ENCODE data around the gene FGF1.

Gene FGF1

GRCh38 chr5:142571371-142571770 lies 114.5 kb downstream of the FGF1 start:
- Histone ChIP-seq H3K36me3 (ENCODE audit: control insufficient read depth in 5 of 5, insufficient read depth in 5 of 5, low read length in 5 of 5) (no peaks in the 10 kb centered on the region), H3K4me3 (ENCODE audit: low read depth in 1 of 5, low read length in 5 of 5) (no peak overlapping the region), H3K4me1 (ENCODE audit: control insufficient read depth in 5 of 5, insufficient read depth in 5 of 5, low read length in 5 of 5) (peaks cover 2 to 14% (median 10%) of the 10 kb centered on the region in 5 donors), H3K9me3 (ENCODE audit: control insufficient read depth in 5 of 5, low read length in 5 of 5) (no peaks in the 10 kb centered on the region), H3K9ac (ENCODE audit: low read length in 5 of 5) (no peak overlapping the region), H3K27me3 (ENCODE audit: control insufficient read depth in 5 of 5, insufficient read depth in 4 of 5, low read length in 5 of 5) (no peaks in the 10 kb centered on the region), H3K27ac (ENCODE audit: low read depth, low read length) (no peak overlapping the region)

DNA sequence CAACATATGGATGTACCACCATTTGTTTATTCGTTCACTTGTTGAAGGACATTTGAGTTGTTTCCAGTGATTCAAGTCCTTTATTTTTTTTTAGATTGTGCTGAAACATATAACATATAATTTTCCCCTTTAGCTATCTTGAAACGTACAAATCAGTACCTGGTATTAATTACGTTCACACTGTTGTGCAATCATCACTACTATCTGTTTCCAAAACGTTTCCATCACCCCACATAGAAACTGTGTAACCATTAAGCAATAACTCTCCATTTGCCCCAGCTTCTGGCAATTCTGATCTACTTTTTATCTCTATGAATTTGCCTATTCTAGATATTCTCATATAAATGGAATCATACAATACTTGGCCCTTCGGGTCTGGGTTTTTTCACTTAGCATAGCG lies 116.0 kb downstream of the FGF1 start:
- peaks cover 2 to 14% (median 10%) of the 10 kb centered on the region in 5 donors for H3K4me1 ChIP-seq (ENCODE audit: control insufficient read depth in 5 of 5, insufficient read depth in 5 of 5, low read length in 5 of 5)
- H3K4me3 ChIP-seq (ENCODE audit: low read depth in 1 of 5, low read length in 5 of 5), result no peak overlapping the region
- no peak overlapping the region for H3K27ac ChIP-seq (ENCODE audit: low read depth, low read length)
- no peaks in the 10 kb centered on the region for H3K27me3 ChIP-seq (ENCODE audit: control insufficient read depth in 5 of 5, insufficient read depth in 4 of 5, low read length in 5 of 5)
- H3K36me3 ChIP-seq (ENCODE audit: control insufficient read depth in 5 of 5, insufficient read depth in 5 of 5, low read length in 5 of 5), result no peaks in the 10 kb centered on the region
- no peak overlapping the region for H3K9ac ChIP-seq (ENCODE audit: low read length in 5 of 5)
- H3K9me3 ChIP-seq (ENCODE audit: control insufficient read depth in 5 of 5, low read length in 5 of 5), result no peaks in the 10 kb centered on the region

GRCh38 chr5:142568996-142569335 lies 116.9 kb downstream of the FGF1 start:
- Histone ChIP-seq H3K27ac (ENCODE audit: low read depth, low read length) (no peak overlapping the region), H3K9me3 (ENCODE audit: control insufficient read depth in 5 of 5, low read length in 5 of 5) (no peaks in the 10 kb centered on the region), H3K27me3 (ENCODE audit: control insufficient read depth in 5 of 5, insufficient read depth in 4 of 5, low read length in 5 of 5) (no peaks in the 10 kb centered on the region), H3K4me3 (ENCODE audit: low read depth in 1 of 5, low read length in 5 of 5) (no peak overlapping the region), H3K36me3 (ENCODE audit: control insufficient read depth in 5 of 5, insufficient read depth in 5 of 5, low read length in 5 of 5) (no peaks in the 10 kb centered on the region), H3K4me1 (ENCODE audit: control insufficient read depth in 5 of 5, insufficient read depth in 5 of 5, low read length in 5 of 5) (peaks cover 2 to 14% (median 10%) of the 10 kb centered on the region in 5 donors), H3K9ac (ENCODE audit: low read length in 5 of 5) (no peak overlapping the region)

DNA sequence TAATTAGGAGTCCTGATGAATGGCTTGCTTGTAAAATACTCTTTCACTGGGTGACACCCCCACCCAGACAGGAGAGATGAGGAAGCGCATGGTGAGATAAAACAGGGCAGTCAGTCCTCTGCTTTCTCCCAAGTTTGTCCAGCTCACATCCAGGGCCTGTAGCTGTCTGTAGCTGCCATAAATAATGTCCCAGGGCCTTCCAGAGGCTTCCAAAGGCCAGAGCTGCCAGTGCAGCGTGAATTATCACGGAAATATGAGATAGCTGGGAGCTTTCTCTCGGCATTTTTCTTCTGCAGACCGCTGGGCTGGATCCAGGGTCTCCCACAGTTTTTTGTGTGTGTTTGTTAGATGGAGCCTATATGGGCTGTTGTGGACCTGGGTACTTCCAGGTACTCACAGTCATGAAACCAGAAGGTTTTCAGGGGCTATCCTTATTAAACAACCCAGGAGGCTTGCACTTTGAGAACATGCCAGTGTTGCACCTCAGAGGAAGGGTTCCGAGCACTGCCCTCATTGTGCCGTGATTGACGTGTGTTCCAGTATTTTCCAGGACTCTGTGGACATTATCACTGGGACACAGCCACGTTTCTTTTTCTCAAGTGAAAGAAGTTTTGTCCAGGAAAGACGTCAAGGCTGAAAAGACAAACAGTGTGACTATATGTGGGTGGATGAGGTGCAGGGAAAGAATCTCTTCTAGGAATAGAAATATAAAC lies 117.5 kb downstream of the FGF1 start:
- Histone ChIP-seq H3K36me3 (ENCODE audit: control insufficient read depth in 5 of 5, insufficient read depth in 5 of 5, low read length in 5 of 5) (no peaks in the 10 kb centered on the region), H3K4me1 (ENCODE audit: control insufficient read depth in 5 of 5, insufficient read depth in 5 of 5, low read length in 5 of 5) (peaks cover 2 to 14% (median 10%) of the 10 kb centered on the region in 5 donors), H3K27me3 (ENCODE audit: control insufficient read depth in 5 of 5, insufficient read depth in 4 of 5, low read length in 5 of 5) (no peaks in the 10 kb centered on the region), H3K9me3 (ENCODE audit: control insufficient read depth in 5 of 5, low read length in 5 of 5) (no peaks in the 10 kb centered on the region), H3K4me3 (ENCODE audit: low read depth in 1 of 5, low read length in 5 of 5) (no peak overlapping the region), H3K27ac (ENCODE audit: low read depth, low read length) (no peak overlapping the region), H3K9ac (ENCODE audit: low read length in 5 of 5) (peak overlapping the region in 1 of 5 donors; percentile 16)

GRCh38 chr5:142561486-142562097 lies 124.3 kb downstream of the FGF1 start:
- H3K9ac ChIP-seq (ENCODE audit: low read length in 5 of 5), result no peak overlapping the region
- no peak overlapping the region for H3K27ac ChIP-seq (ENCODE audit: low read depth, low read length)
- no peaks in the 10 kb centered on the region for H3K27me3 ChIP-seq (ENCODE audit: control insufficient read depth in 5 of 5, insufficient read depth in 4 of 5, low read length in 5 of 5)
- no peaks in the 10 kb centered on the region for H3K36me3 ChIP-seq (ENCODE audit: control insufficient read depth in 5 of 5, insufficient read depth in 5 of 5, low read length in 5 of 5)
- H3K4me3 ChIP-seq (ENCODE audit: low read depth in 1 of 5, low read length in 5 of 5), result no peak overlapping the region
- no peaks in the 10 kb centered on the region for H3K9me3 ChIP-seq (ENCODE audit: control insufficient read depth in 5 of 5, low read length in 5 of 5)
- H3K4me1 ChIP-seq (ENCODE audit: control insufficient read depth in 5 of 5, insufficient read depth in 5 of 5, low read length in 5 of 5), result no peaks in the 10 kb centered on the region

DNA sequence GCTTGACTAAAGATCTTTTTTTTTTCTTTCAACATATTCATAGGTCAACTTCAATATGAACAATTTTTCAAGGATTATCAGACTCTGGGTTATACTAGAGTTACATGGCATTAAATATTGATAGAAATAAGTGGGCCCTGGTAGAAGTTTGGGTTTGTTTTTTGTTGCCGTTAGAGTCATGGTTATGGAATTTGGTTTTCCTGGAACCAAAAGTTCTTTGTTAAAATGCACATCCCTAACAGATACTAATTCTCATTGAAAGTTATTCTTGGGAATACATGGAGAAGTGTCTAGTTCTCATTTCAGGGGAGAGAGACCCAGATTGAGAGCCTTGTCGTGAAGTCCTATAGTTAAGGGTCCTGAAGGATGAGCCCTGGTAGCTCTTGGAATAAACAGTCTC lies 124.9 kb downstream of the FGF1 start:
- no peaks in the 10 kb centered on the region for H3K4me1 ChIP-seq (ENCODE audit: control insufficient read depth in 5 of 5, insufficient read depth in 5 of 5, low read length in 5 of 5)
- H3K9ac ChIP-seq (ENCODE audit: low read length in 5 of 5), result no peak overlapping the region
- H3K27me3 ChIP-seq (ENCODE audit: control insufficient read depth in 5 of 5, insufficient read depth in 4 of 5, low read length in 5 of 5), result no peaks in the 10 kb centered on the region
- no peaks in the 10 kb centered on the region for H3K9me3 ChIP-seq (ENCODE audit: control insufficient read depth in 5 of 5, low read length in 5 of 5)
- no peak overlapping the region for H3K27ac ChIP-seq (ENCODE audit: low read depth, low read length)
- H3K36me3 ChIP-seq (ENCODE audit: control insufficient read depth in 5 of 5, insufficient read depth in 5 of 5, low read length in 5 of 5), result no peaks in the 10 kb centered on the region
- no peak overlapping the region for H3K4me3 ChIP-seq (ENCODE audit: low read depth in 1 of 5, low read length in 5 of 5)

GRCh38 chr5:142552107-142552506 lies 133.8 kb downstream of the FGF1 start:
- Histone ChIP-seq H3K9ac (ENCODE audit: low read length in 5 of 5) (no peak overlapping the region), H3K4me1 (ENCODE audit: control insufficient read depth in 5 of 5, insufficient read depth in 5 of 5, low read length in 5 of 5) (peaks cover 0 to 24% (median 18%) of the 10 kb centered on the region in 5 donors), H3K36me3 (ENCODE audit: control insufficient read depth in 5 of 5, insufficient read depth in 5 of 5, low read length in 5 of 5) (no peaks in the 10 kb centered on the region), H3K27me3 (ENCODE audit: control insufficient read depth in 5 of 5, insufficient read depth in 4 of 5, low read length in 5 of 5) (no peaks in the 10 kb centered on the region), H3K4me3 (ENCODE audit: low read depth in 1 of 5, low read length in 5 of 5) (peak overlapping the region in 3 of 5 donors; percentile 39 to 55 (median 52)), H3K9me3 (ENCODE audit: control insufficient read depth in 5 of 5, low read length in 5 of 5) (no peaks in the 10 kb centered on the region), H3K27ac (ENCODE audit: low read depth, low read length) (no peak overlapping the region)

DNA sequence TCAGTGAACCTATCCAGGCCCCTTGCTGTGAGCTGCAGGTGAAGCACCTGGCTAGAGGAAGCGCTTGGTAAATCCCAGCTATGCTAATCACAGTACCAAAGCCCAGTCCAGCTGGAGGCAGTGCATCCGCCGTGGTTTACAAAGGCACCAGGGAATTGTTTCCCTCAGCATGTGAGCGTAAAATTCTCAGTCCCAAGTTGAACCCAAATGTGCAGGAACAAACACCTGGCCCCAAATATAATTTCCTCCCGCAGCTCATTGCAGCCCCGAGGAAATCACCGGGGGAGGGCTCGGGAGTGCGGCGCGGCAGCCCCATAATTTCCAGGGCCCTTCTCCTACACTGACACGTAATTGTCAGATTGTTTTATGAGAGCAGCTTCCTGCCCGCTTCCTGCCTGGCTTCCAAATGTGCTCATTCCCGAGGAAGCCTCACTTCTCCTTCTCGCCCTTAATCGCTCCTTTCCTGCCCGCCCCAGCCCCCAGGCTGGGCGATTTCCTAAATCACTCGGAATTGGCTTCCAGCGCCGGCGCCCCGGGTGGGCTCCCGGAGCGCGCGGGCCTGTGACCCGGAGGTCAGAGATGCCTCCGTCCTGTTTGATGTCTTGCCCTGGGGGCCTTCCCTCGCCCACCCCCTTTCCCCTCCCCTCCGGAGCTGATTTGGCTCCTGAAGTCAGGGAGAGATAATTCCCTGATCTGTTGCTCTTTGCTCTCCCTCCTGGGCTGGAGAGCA lies 134.4 kb downstream of the FGF1 start:
- Histone ChIP-seq H3K36me3 (ENCODE audit: control insufficient read depth in 5 of 5, insufficient read depth in 5 of 5, low read length in 5 of 5) (no peaks in the 10 kb centered on the region), H3K9me3 (ENCODE audit: control insufficient read depth in 5 of 5, low read length in 5 of 5) (no peaks in the 10 kb centered on the region), H3K27me3 (ENCODE audit: control insufficient read depth in 5 of 5, insufficient read depth in 4 of 5, low read length in 5 of 5) (no peaks in the 10 kb centered on the region), H3K4me1 (ENCODE audit: control insufficient read depth in 5 of 5, insufficient read depth in 5 of 5, low read length in 5 of 5) (peaks cover 0 to 24% (median 18%) of the 10 kb centered on the region in 5 donors), H3K4me3 (ENCODE audit: low read depth in 1 of 5, low read length in 5 of 5) (peak overlapping the region; percentile 39 to 55 (median 49)), H3K9ac (ENCODE audit: low read length in 5 of 5) (peak overlapping the region in 2 of 5 donors; percentile 7 to 70), H3K27ac (ENCODE audit: low read depth, low read length) (no peak overlapping the region)

DNA sequence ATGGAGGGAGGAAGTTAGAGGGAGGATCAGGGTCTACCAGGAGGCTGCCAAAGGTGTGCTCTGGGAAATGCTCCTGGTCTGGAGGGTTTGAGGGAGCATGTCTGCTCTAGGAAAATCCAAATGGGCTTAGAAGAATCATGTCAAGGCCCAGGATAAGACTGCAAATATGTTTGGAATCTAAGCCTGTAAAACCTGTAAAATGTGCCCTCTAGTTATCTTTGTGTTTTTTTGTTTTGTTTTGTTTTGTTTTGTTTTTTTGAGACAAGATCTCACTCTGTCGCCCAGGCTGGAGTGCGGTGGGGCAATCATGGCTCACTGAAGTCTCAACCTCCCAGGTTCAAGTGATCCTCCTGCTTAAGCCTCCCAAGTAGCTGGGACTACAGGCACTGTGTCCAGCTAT lies 135.4 kb downstream of the FGF1 start:
- H3K4me1 ChIP-seq (ENCODE audit: control insufficient read depth in 5 of 5, insufficient read depth in 5 of 5, low read length in 5 of 5), result peaks cover 0 to 25% (median 21%) of the 10 kb centered on the region in 5 donors
- H3K4me3 ChIP-seq (ENCODE audit: low read depth in 1 of 5, low read length in 5 of 5), result no peak overlapping the region
- no peaks in the 10 kb centered on the region for H3K36me3 ChIP-seq (ENCODE audit: control insufficient read depth in 5 of 5, insufficient read depth in 5 of 5, low read length in 5 of 5)
- no peaks in the 10 kb centered on the region for H3K27me3 ChIP-seq (ENCODE audit: control insufficient read depth in 5 of 5, insufficient read depth in 4 of 5, low read length in 5 of 5)
- H3K9me3 ChIP-seq (ENCODE audit: control insufficient read depth in 5 of 5, low read length in 5 of 5), result no peaks in the 10 kb centered on the region
- no peak overlapping the region for H3K27ac ChIP-seq (ENCODE audit: low read depth, low read length)
- no peak overlapping the region for H3K9ac ChIP-seq (ENCODE audit: low read length in 5 of 5)

DNA sequence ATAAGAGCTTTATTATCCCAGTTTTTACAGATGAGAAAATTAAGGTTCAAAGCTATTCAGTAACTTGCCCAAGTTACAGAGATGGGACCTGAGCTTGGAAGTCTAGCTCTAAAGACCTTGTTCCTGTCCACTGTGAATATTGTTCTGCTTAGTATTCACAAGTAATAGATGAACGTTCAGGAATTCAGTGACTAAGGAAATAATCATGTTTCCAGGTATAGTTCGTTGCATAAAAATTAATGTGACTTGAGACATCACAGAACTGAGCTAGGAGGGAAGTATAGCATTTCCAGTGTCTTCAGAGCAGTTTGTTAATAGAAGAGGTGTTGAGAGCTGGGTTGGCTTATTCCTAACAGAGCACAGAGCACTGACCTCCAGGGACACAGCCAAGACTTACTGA lies 136.1 kb downstream of the FGF1 start:
- Histone ChIP-seq H3K9me3 (ENCODE audit: control insufficient read depth in 5 of 5, low read length in 5 of 5) (no peaks in the 10 kb centered on the region), H3K27ac (ENCODE audit: low read depth, low read length) (no peak overlapping the region), H3K4me3 (ENCODE audit: low read depth in 1 of 5, low read length in 5 of 5) (no peak overlapping the region), H3K9ac (ENCODE audit: low read length in 5 of 5) (no peak overlapping the region), H3K4me1 (ENCODE audit: control insufficient read depth in 5 of 5, insufficient read depth in 5 of 5, low read length in 5 of 5) (peaks cover 0 to 29% (median 24%) of the 10 kb centered on the region in 5 donors), H3K27me3 (ENCODE audit: control insufficient read depth in 5 of 5, insufficient read depth in 4 of 5, low read length in 5 of 5) (no peaks in the 10 kb centered on the region), H3K36me3 (ENCODE audit: control insufficient read depth in 5 of 5, insufficient read depth in 5 of 5, low read length in 5 of 5) (no peaks in the 10 kb centered on the region)
